ENCODE measurements around the gene MRPL54.

The MRPL54 gene

DNA sequence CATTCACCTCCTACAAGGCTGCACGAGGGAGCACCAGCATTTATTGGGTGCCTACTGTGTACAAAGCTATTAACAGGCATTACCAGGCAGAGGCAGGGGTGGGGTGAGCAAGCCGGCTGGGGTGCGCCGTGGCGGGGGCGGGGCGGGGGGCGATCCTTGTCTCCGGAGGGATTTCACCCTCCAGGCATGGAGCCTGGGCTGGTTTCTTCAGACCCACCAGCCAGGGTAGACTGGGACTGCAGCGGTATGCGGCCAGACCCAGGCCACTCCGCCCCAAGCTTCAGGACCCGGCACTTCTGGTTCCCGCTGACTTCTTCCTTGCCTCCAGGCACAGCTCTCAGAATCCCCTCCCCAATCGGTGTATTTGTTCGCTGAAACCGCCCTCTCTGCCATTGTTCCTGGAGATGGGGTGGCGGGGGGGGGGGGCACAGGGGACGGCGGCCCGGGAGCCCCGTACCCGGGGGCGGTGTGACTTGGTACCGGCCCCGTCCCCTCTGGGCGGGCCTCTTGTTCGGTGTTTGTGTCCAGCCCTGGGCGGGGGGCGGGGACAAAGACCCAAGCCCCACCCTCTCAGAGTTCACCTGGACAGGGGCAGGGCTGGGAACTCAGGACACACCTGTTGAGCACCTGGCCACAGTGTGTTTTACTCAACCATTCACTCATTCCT is 39.9 kb upstream of the MRPL54 start:
- TF ChIP-seq, protein P1, sequence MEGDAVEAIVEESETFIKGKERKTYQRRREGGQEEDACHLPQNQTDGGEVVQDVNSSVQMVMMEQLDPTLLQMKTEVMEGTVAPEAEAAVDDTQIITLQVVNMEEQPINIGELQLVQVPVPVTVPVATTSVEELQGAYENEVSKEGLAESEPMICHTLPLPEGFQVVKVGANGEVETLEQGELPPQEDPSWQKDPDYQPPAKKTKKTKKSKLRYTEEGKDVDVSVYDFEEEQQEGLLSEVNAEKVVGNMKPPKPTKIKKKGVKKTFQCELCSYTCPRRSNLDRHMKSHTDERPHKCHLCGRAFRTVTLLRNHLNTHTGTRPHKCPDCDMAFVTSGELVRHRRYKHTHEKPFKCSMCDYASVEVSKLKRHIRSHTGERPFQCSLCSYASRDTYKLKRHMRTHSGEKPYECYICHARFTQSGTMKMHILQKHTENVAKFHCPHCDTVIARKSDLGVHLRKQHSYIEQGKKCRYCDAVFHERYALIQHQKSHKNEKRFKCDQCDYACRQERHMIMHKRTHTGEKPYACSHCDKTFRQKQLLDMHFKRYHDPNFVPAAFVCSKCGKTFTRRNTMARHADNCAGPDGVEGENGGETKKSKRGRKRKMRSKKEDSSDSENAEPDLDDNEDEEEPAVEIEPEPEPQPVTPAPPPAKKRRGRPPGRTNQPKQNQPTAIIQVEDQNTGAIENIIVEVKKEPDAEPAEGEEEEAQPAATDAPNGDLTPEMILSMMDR (IDR thresholded peaks at IDR 0.05; ENCODE audit: control insufficient read depth, extremely low read depth, insufficient read depth) = no peak

DNA sequence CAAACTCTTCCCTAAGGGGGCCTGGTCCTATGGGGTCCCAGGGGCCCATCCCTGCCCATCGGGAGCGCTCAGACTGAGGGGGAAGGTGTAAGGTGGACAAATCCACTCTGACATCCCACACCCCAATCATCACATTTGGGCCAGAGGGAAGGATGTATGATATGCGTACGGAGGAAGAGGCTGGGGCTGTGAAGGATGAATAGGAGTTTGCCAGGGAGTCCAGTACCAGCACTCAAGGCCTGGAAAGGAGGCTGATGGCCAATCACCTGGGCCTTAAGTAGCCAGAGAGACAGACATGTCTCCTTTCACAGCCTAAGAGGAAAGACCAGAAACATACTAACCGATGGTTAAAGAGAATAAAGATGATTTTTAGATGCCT is 39.4 kb upstream of the MRPL54 start:
- DNase-seq (ENCODE audit: low read depth) = no peak
- TF ChIP-seq, protein P1 (IDR thresholded peaks at IDR 0.05; ENCODE audit: control insufficient read depth, extremely low read depth, insufficient read depth) = no peak
- H3K4me3 ChIP-seq (ENCODE audit: low read depth, low read length) = no peak overlapping the region

More for the DNA sequence above, 39.9 kb upstream of the MRPL54 start:
- H3K4me3 ChIP-seq (ENCODE audit: low read depth, low read length) = peak overlapping the region; percentile 60
- no peak for DNase-seq (ENCODE audit: low read depth)

DNA sequence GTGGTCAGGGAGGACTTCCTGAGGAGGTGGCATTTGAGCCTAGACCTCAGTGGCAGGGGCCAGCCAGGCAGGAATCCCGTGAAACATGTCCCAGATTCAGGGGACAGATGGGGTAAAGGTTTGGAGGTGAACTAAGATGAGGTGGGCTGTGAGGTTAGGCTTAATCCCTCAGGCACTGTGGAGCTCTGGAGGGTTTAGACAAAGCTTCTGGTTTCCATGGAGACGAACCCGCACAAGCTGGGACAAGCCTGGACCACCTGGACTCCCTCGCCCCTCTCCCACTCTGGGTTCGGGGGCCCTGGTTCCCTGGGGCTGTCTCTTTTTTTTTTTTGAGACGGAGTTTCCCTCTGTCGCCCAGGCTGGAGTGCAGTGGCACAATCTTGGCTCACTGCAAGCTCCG is 38.6 kb upstream of the MRPL54 start:
- TF ChIP-seq, protein P1 (IDR thresholded peaks at IDR 0.05; ENCODE audit: control insufficient read depth, extremely low read depth, insufficient read depth) = no peak
- H3K4me3 ChIP-seq (ENCODE audit: low read depth, low read length) = no peak overlapping the region
- no peak for DNase-seq (ENCODE audit: low read depth)

DNA sequence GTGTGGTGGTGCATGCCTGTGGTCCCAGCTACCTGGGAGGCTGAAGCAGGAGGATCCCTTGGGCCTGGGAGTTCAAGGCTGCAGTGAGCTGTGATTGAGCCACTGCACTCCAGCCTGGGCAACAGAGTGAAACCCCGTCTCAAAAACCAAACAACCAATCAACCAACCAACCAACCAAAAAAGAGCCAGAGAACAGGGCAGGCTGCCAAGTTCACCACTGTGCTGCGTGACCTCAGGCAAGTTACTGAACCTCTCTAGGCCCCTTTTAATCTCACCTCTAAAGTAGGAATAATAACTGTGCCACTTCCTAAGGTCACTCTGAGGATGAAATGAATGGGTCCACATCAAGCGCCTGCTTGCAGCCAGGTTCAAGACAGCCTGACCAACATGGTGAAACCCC is 37.4 kb upstream of the MRPL54 start:
- DNase-seq (ENCODE audit: low read depth) = no peak
- H3K4me3 ChIP-seq (ENCODE audit: low read depth, low read length) = no peak overlapping the region
- TF ChIP-seq, protein P1 (IDR thresholded peaks at IDR 0.05; ENCODE audit: control insufficient read depth, extremely low read depth, insufficient read depth) = no peak

DNA sequence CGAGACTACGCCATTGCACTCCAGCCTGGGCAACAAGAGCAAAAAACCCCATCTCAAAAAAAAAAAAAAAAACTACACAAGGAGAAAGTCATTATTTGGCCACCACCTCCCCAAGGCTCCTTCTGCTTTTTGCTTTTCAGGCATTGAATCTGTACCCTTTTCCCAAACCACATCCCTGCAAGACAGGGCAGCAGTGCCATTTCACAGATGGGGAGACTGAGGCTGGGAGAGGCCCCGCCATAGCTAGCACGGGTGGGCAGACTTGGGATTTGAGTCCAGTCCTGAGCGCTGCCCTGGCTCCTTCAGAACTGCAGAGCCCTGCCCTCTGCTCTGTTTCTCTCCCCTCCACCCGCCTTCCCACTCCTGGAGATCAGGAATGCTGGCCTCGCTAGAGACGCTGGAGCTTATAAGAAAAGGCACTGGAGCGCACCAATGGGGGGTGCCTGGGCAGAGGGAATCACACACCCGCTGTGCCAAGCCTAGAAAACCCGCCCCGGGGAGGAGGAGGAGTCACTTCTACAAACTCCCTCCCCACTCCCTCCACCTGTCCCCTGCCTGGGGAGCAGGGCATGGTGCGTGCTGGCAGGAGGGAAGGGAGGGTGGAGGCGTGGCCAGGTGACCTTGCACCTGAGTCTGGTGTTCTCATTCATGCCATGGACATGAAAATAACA is 36.7 kb upstream of the MRPL54 start:
- DNase-seq (ENCODE audit: low read depth) = no peak
- TF ChIP-seq, protein P1 (IDR thresholded peaks at IDR 0.05; ENCODE audit: control insufficient read depth, extremely low read depth, insufficient read depth) = no peak
- no peak overlapping the region for H3K4me3 ChIP-seq (ENCODE audit: low read depth, low read length)

DNA sequence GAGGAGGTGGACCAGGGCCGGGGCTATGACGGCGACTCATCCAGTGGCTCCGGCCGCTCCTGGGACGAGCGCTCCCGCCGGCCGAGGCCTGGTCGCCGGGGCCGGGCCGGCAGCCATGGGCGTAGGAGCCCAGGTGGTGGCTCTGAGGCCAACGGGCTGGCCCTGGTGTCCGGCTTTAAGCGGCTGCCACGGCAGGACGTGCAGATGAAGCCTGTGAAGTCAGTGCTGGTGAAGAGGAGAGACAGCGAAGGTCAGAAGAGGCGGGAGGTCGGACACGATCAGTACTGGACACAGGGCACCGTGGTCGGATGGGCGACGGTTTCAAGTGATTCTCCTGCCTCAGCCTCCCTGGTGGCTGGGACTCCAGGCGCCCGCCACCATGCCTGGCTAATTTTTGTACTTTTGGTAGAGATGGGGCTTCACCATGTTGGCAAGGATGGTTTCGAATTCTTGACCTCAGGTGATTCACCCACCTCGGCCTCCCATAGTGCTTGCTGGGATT is 32.0 kb upstream of the MRPL54 start:
- no peak for DNase-seq (ENCODE audit: low read depth)

More for the DNA sequence above, 32.0 kb upstream of the MRPL54 start:
- TF ChIP-seq, protein P1 (IDR thresholded peaks at IDR 0.05; ENCODE audit: control insufficient read depth, extremely low read depth, insufficient read depth) = no peak
- no peak overlapping the region for H3K4me3 ChIP-seq (ENCODE audit: low read depth, low read length)
